MM.1S (cell line): ENCODE measurements around the gene MAPK12.
A peak's percentile ranks its signal among the peaks of the same experiment; 100 is the strongest.

Experiments
- DNase-seq: peaks from one replicate; pipeline ENCODE4 v3.0.0-alpha.2; 2015
- H2AFZ ChIP-seq: fragments of 300-600 bp; sonication (generic); 2 replicates; pipeline ENCODE4 v1.6.0; 2016; ENCODE audit warnings: antibody characterized with exemption, low read length
- H3F3A ChIP-seq: fragments of 300-600 bp; sonication (generic); 2 replicates; pipeline ENCODE4 v1.6.1; 2016; ENCODE audit warnings: mild to moderate bottlenecking, antibody characterized with exemption, low read length, moderate library complexity, mixed read lengths; ENCODE audit not compliant: insufficient read depth
- H3K27ac ChIP-seq: fragments of 300-600 bp; sonication (generic); 2 replicates; pipeline ENCODE4 v1.5.1; 2016; ENCODE audit warnings: mild to moderate bottlenecking, low read length
- H3K27me3 ChIP-seq: fragments of 300-600 bp; sonication (generic); replicated peaks from 2 replicates; pipeline ENCODE4 v1.6.0; 2016; ENCODE audit warnings: low read length; ENCODE audit not compliant: insufficient read depth
- H3K36me3 ChIP-seq: fragments of 300-600 bp; sonication (generic); replicated peaks from 2 replicates; pipeline ENCODE4 v1.6.1; 2016; ENCODE audit warnings: mild to moderate bottlenecking, low read length, mixed read lengths; ENCODE audit not compliant: insufficient read depth
- H3K4me1 ChIP-seq: fragments of 300-600 bp; sonication (generic); 2 replicates; pipeline ENCODE4 v1.6.1; 2016; ENCODE audit warnings: low read length, mixed read lengths
- H3K4me2 ChIP-seq: fragments of 300-600 bp; sonication (generic); 2 replicates; pipeline ENCODE4 v1.6.0; 2016; ENCODE audit warnings: low read depth, low read length
- H3K4me3 ChIP-seq: fragments of 300-600 bp; sonication (generic); 2 replicates; pipeline ENCODE4 v1.5.1; 2016; ENCODE audit warnings: low read length, mixed read lengths
- H3K79me2 ChIP-seq: fragments of 300-600 bp; sonication (generic); 2 replicates; pipeline ENCODE4 v1.6.1; 2016; ENCODE audit warnings: mixed run types, low read length, mixed read lengths
- H3K9ac ChIP-seq: fragments of 300-600 bp; sonication (generic); 2 replicates; pipeline ENCODE4 v1.6.1; 2016; ENCODE audit warnings: low read length, mixed read lengths
- H3K9me2 ChIP-seq: fragments of 300-600 bp; sonication (generic); replicated peaks from 2 replicates; pipeline ENCODE4 v1.6.1; 2016; ENCODE audit warnings: mild to moderate bottlenecking, low read length, mixed read lengths; ENCODE audit not compliant: insufficient read depth
- H3K9me3 ChIP-seq: fragments of 300-600 bp; sonication (generic); replicated peaks from 2 replicates; pipeline ENCODE4 v1.6.1; 2016; ENCODE audit warnings: mild to moderate bottlenecking, low read length, mixed read lengths; ENCODE audit not compliant: insufficient read depth
- H4K20me1 ChIP-seq: fragments of 300-600 bp; sonication (generic); 2 replicates; pipeline ENCODE4 v1.6.1; 2016; ENCODE audit warnings: mild to moderate bottlenecking, low read length, moderate library complexity, mixed read lengths; ENCODE audit not compliant: insufficient read depth
- EZH2 ChIP-seq: fragments of 300-600 bp; sonication (generic); optimal IDR thresholded peaks from 2 replicates; pipeline ENCODE3; 2017; ENCODE audit warnings: low read depth, mild to moderate bottlenecking, antibody characterized with exemption, low read length, mixed read lengths
- EZH2phosphoT487 ChIP-seq: fragments of 300-600 bp; sonication (generic); IDR thresholded peaks from 2 replicates; pipeline ENCODE4 v1.6.1; 2018; ENCODE audit warnings: antibody characterized with exemption, low read length
- TF ChIP-seq, protein P1 (sequence below): fragments of 300-600 bp; sonication (generic); IDR thresholded peaks from 2 replicates; pipeline ENCODE4 v1.5.1; 2016; ENCODE audit warnings: antibody characterized with exemption, low read length, mixed read lengths

The MAPK12 gene

DNA sequence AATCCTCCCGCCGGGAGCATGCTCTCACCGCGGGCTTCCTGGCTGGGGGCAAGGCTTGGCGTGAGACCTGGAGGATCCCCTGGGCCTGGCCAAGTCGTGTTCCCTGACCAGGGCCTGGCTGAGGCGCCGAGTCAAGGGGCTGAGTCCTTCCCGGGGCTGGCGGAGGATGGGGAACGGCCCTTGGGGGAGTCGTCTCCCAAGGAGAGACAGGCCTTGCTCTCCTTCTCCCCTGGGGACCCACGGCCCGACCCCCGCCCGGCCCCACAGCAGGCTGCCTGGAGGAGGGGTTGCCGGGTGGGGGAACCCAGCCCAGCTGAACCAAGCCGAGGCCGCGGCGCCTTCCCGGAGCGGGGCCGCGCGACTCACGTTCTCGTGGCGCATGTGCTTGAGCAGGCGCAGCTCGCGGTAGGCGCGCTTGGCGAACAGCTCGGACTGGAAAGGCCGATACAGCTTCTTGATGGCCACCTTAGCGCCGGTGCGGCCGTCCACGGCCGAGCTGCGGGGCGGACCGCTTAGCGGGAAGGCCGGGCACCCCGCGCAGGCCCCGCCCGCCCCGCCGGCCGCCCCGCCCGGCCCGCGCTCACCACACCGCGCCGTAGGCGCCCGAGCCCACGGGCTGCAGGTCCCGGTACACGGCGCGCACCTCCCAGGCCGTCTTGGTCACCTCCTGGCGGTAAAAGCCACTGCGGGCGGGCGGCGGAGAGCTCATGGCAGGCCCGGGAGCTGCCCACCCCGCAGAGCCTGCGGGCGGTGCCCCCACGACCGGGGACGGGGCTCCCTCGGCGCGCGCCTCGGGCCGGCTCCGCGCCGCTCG is 475 bp downstream of the MAPK12 start:
- peak overlapping the region; percentile 90 for H3K4me3 ChIP-seq
- no peaks in the 10 kb centered on the region for H3K9me2 ChIP-seq
- H3K27me3 ChIP-seq, result no peaks in the 10 kb centered on the region
- peaks cover 8% of the 10 kb centered on the region for H3K4me1 ChIP-seq
- no peaks in the 10 kb centered on the region for H3K9me3 ChIP-seq
- peak overlapping the region; percentile 85 for H3K4me2 ChIP-seq
- peak; percentile 54 for DNase-seq
- peaks cover 16% of the 10 kb centered on the region for H3K79me2 ChIP-seq
- no peaks in the 10 kb centered on the region for H3K36me3 ChIP-seq
- no peaks in the 10 kb centered on the region for H4K20me1 ChIP-seq
- peak overlapping the region; percentile 73 for H3K9ac ChIP-seq
- TF ChIP-seq EZH2phosphoT487 (no peak), EZH2 (no peak)
- TF ChIP-seq, protein P1, sequence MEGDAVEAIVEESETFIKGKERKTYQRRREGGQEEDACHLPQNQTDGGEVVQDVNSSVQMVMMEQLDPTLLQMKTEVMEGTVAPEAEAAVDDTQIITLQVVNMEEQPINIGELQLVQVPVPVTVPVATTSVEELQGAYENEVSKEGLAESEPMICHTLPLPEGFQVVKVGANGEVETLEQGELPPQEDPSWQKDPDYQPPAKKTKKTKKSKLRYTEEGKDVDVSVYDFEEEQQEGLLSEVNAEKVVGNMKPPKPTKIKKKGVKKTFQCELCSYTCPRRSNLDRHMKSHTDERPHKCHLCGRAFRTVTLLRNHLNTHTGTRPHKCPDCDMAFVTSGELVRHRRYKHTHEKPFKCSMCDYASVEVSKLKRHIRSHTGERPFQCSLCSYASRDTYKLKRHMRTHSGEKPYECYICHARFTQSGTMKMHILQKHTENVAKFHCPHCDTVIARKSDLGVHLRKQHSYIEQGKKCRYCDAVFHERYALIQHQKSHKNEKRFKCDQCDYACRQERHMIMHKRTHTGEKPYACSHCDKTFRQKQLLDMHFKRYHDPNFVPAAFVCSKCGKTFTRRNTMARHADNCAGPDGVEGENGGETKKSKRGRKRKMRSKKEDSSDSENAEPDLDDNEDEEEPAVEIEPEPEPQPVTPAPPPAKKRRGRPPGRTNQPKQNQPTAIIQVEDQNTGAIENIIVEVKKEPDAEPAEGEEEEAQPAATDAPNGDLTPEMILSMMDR, result no peak
- no peaks in the 10 kb centered on the region for H3F3A ChIP-seq
- no peak overlapping the region for H3K27ac ChIP-seq
- H2AFZ ChIP-seq, result peak overlapping the region; percentile 57

DNA sequence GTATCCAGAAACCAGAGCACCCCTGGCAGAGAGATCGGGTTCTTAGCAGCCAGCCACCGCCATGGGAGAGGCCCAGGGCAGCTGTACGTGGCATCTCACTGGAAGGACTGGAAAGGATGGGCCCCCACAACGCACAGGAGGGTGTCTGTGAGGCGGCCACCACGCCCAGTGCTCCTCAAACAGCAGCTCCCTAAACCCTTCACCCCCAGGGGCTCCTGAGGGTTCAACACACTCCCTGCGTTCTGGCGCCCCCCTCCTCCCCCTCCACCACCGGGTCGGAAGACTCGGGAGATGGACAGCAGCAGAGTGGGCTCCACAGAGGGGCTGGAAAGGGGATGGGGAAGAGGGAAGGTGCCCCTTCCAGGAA is 1.1 kb downstream of the MAPK12 start:
- Histone ChIP-seq H3K27ac (no peak overlapping the region), H3K9me2 (no peaks in the 10 kb centered on the region), H2AFZ (peak overlapping the region; percentile 57), H3K9me3 (no peaks in the 10 kb centered on the region), H3K4me3 (peak overlapping the region; percentile 90), H3K4me2 (peak overlapping the region; percentile 85), H3K9ac (peak overlapping the region; percentile 73), H4K20me1 (no peaks in the 10 kb centered on the region), H3K36me3 (no peaks in the 10 kb centered on the region), H3K79me2 (peaks cover 16% of the 10 kb centered on the region), H3K4me1 (peaks cover 8% of the 10 kb centered on the region), H3F3A (no peaks in the 10 kb centered on the region), H3K27me3 (no peaks in the 10 kb centered on the region)
- DNase-seq, result no peak
- TF ChIP-seq EZH2phosphoT487, result no peak
- TF ChIP-seq, protein P1, result no peak
- TF ChIP-seq EZH2, result no peak

DNA sequence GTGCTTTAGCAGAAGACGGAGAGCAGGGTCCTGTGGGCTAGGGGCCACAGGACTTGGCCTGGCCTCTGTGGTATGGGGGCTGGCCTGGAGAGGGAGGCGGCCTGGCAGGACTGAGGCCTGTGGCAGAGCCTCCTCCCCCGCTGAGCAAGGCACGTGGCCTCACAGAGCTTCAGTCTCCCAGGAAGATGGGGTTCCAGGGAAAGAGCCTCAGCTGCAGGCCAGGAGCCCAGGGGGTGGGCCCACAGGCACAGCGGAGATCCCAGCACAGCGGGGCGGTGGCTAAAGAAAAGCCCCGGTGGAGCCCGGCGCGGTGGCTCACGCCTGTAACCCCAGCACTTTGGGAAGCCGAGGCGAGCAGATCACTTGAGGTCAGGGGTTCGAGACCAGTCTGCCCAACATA is 2.2 kb downstream of the MAPK12 start:
- H4K20me1 ChIP-seq, result no peaks in the 10 kb centered on the region
- H3K4me1 ChIP-seq, result peaks cover 8% of the 10 kb centered on the region
- peaks cover 16% of the 10 kb centered on the region for H3K79me2 ChIP-seq
- H3K9me3 ChIP-seq, result no peaks in the 10 kb centered on the region
- H3K4me3 ChIP-seq, result no peak overlapping the region
- no peaks in the 10 kb centered on the region for H3K27me3 ChIP-seq
- TF ChIP-seq EZH2, result no peak
- H3K9ac ChIP-seq, result no peak overlapping the region
- no peak overlapping the region for H3K27ac ChIP-seq
- H3K9me2 ChIP-seq, result no peaks in the 10 kb centered on the region
- DNase-seq, result no peak
- no peaks in the 10 kb centered on the region for H3F3A ChIP-seq
- H3K4me2 ChIP-seq, result no peak overlapping the region
- H3K36me3 ChIP-seq, result no peaks in the 10 kb centered on the region
- no peak overlapping the region for H2AFZ ChIP-seq
